K562 treated with DMSO at 1 percent for 12 hours (cell line): ENCODE data around the gene ACAD8. TPM values are rescaled to one million over a fixed set of nuclear protein-coding genes. Genes with fewer than 3 reads are reported as not detected.

ENCODE experiments used
- total RNA-seq: library from RNA; unstranded; fragments of 300-600 nt; gene quantifications from 2 replicates; pipeline ENCODE4 v1.2.3, GENCODE V29; 2022; ENCODE audit not compliant: insufficient read depth

Gene ACAD8
- total RNA-seq: 20.3 and 29.2 TPM in 2 replicates

DNA sequence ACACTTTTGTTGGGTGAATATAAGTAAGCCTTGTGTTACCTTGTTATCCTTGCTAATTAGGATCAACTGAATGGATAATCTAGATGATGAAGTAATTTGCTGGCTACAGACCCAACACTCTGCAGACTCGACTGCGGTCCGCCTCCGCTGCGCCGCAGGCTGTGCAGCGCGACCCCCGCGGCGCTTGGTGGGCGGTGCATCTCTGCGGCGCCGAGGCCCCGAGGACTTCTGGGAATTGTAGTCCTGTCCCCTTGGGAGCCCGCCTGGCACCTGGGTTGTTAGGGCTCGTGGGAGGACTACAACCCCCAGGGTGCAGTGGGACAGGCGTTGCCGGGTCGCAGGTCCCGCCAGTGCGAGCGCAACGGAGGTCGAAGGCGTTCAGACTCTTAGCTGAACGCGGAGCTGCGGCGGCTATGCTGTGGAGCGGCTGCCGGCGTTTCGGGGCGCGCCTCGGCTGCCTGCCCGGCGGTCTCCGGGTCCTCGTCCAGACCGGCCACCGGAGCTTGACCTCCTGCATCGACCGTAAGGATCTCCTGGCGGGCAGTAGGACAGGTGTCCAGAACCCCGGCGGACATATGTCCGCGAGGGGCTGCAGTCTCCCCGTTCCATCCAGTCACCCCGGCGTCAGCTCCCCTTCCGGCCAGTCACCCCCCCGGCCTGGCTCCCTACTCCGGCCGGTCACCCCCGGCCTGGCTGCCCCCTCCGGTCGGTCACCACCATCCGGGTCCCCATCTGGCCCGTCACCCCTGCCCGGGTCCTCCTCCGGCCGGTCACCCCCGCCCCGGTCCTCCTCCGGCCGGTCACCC is at the start of gene ACAD8, which contains the start of gene THYN1:
Gene ACAD8, plus strand, starts transcription at position 381 of the 806 bp plus-strand sequence. Its CDS starts 33 bp downstream, at position 414.
Gene THYN1, minus strand, starts transcription at position 165 of the 806 bp plus-strand sequence. CDS start 470 bp downstream, outside the sequence.

DNA sequence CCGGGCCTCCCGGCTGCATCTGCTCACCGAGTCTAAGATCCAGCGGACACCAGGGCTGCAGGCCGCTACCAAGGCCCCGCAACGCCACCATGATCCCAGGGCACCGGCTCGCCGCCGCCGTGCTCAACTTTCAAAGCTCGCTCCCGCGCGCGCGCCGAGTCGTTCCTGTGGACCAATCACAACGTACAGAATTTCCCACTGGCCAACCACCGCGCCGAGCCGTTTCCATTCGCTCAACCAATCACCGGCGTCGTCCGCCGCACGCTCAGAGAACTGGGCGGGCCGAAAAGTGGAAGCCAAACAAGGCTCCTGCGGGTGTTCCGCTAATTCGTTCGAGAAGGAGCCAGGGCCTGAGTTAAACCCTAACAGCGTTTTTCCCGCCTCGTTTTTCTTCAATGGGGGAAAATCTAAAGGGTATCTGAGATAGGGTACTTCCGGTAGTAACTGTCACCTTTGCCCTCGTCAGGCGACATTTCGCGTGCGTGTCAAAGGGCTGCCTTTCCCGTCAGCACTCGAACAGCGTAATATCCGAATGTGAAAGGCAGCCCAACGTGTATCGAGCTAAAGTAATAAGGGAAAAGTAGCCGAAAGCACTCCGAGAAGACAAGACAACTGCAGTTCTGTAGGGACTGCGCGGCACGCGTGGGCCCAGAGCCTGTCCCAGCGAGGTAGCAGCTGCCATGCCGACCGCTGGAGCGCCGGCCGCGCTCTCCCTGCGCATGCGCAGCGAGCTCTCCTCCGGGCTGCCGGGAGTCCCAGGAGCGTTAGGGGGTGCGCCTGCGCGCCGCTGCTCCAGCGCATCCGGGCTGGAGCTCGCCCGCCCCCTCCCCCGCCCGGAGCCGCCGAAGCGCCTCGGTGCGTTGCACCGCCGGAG is 29.3 kb upstream of the ACAD8 start, which contains the start of the genes NCAPD3 and VPS26B:
Gene NCAPD3, minus strand, starts transcription at position 132 of the 874 bp plus-strand sequence. Its CDS starts 41 bp downstream, at position 91.
Gene VPS26B, plus strand, starts transcription at position 836 of the 874 bp plus-strand sequence. CDS start 452 bp downstream, outside the sequence.

DNA sequence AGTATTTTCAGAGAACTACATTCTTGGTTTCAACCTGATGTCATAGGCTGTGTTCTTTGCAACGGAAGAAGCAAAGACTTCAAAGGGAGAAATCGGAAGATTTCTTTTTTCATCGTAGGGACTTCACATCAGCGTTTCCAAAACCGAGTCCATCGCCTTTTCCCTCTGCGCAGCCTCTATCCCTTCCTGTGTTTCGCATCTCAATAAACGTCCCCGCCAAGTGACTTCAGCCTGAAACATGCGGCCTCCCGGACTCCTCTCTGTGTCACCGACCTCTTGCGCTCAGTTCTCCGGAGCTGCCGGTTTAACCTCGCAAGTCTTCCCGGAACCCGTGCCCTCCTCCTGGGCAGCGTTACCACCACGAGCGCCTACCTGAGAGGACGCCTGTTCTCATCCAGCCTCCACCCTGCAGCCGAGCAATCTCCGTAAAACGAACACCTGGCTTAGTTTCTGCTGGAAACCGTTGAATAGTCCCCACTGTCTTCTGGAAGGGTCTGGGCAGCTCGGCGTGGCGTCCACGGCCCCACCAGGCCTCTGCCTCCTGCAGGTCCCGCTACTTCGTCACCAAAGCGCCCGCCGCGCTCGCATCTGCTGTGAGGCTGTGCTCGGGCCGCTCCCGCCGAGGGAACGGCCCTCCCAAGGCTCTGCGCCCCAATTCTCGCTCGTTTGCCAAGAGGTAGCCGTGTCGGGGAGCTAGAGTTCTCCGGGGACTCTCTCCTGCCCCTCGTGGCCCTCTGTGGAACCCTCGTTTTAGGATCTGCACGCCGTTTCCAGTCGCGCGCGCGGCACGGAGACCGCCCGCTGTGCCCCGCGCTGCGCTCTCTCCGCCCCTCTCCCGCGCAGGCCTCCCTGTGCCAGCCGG is 22.4 kb downstream of the ACAD8 start, which contains the start of gene GLB1L3:
Gene GLB1L3, plus strand, starts transcription at position 846 of the 862 bp plus-strand sequence. CDS start 362 bp downstream, outside the sequence.

Other genes starting within 250 kb of the ACAD8 start
- gene JAM3, start 184.5 kb upstream of the ACAD8 start, total RNA-seq: 0.99 TPM in 1 of 2 replicates, not detected in the other
- gene NCAPD3, start 29.6 kb upstream of the ACAD8 start, total RNA-seq: 22.9 and 66.0 TPM in 2 replicates
- 26.7 and 51.8 TPM in 2 replicates for gene VPS26B, start 28.9 kb upstream of the ACAD8 start, total RNA-seq
- gene THYN1, start 216 bp upstream of the ACAD8 start, total RNA-seq: 50.8 and 73.7 TPM in 2 replicates
- 0.38 TPM in 1 of 2 replicates, not detected in the other for gene GLB1L3, start 22.8 kb downstream of the ACAD8 start, total RNA-seq
- 11.0 and 16.0 TPM in 2 replicates for gene GLB1L2, start 78.4 kb downstream of the ACAD8 start, total RNA-seq
- gene B3GAT1, start 158.7 kb downstream of the ACAD8 start, total RNA-seq: 0.93 TPM in 1 of 2 replicates, not detected in the other